Dedifferentiated amniotic fluid mesenchymal stem cell (primary cell): ENCODE measurements around the gene PLCG2.
"Not testable (repeated sequence)": the region's sequence is repeated elsewhere in the genome, so short reads cannot be mapped to it uniquely, and the experiment has no call there.

ENCODE experiments used
- DNase-seq: peaks from one replicate; pipeline ENCODE4 v3.0.0-alpha.2; 2016; ENCODE audit errors: extremely low spot score

Gene PLCG2

GRCh38 chr16:81877490-81877889, 98.4 kb downstream of the PLCG2 start:
- not testable (repeated sequence) for DNase-seq

GRCh38 chr16:81878529-81878928, 99.4 kb downstream of the PLCG2 start:
- DNase-seq, result no peak

GRCh38 chr16:81879625-81880024, 100.5 kb downstream of the PLCG2 start:
- no peak for DNase-seq

- no peak for DNase-seq
Observed at GRCh38 chr16:81880816-81881215, 101.7 kb downstream of the PLCG2 start.

- no peak for DNase-seq
Observed at GRCh38 chr16:81881228-81881627, 102.1 kb downstream of the PLCG2 start.

GRCh38 chr16:81882559-81882958, 103.5 kb downstream of the PLCG2 start:
- no peak for DNase-seq

GRCh38 chr16:81883235-81883634, 104.1 kb downstream of the PLCG2 start:
- no peak for DNase-seq

GRCh38 chr16:81885976-81886586, 107.0 kb downstream of the PLCG2 start:
- no peak for DNase-seq

GRCh38 chr16:81888520-81889394, 109.7 kb downstream of the PLCG2 start:
- no peak for DNase-seq

- no peak for DNase-seq
Observed at GRCh38 chr16:81891736-81892364, 112.8 kb downstream of the PLCG2 start.

GRCh38 chr16:81894592-81894991, 115.5 kb downstream of the PLCG2 start:
- DNase-seq, result no peak

- no peak for DNase-seq
Observed at GRCh38 chr16:81896902-81897301, 117.8 kb downstream of the PLCG2 start.

GRCh38 chr16:81899601-81900000, 120.5 kb downstream of the PLCG2 start:
- DNase-seq, result no peak

- DNase-seq, result no peak
Observed at GRCh38 chr16:81900014-81900413, 120.9 kb downstream of the PLCG2 start.

GRCh38 chr16:81900456-81900855, 121.4 kb downstream of the PLCG2 start:
- DNase-seq, result no peak

- no peak for DNase-seq
Observed at GRCh38 chr16:81901484-81901883, 122.4 kb downstream of the PLCG2 start.

GRCh38 chr16:81902025-81902424, 122.9 kb downstream of the PLCG2 start:
- DNase-seq, result no peak

- DNase-seq, result no peak
Observed at GRCh38 chr16:81904320-81904719, 125.2 kb downstream of the PLCG2 start.

GRCh38 chr16:81905277-81905676, 126.2 kb downstream of the PLCG2 start:
- DNase-seq, result no peak

- no peak for DNase-seq
Observed at GRCh38 chr16:81907681-81908080, 128.6 kb downstream of the PLCG2 start.

GRCh38 chr16:81908466-81909262, 129.6 kb downstream of the PLCG2 start:
- DNase-seq, result no peak

GRCh38 chr16:81910366-81910885, 131.3 kb downstream of the PLCG2 start:
- DNase-seq, result no peak
